GM10266 (cell line): ENCODE data around the gene DNM1.
"Not testable (repeated sequence)": the region's sequence is repeated elsewhere in the genome, so short reads cannot be mapped to it uniquely, and the experiment has no call there.

Source experiments
- DNase-seq: peaks from one replicate; pipeline ENCODE4 v3.0.0; 2012; ENCODE audit errors: extremely low spot score
- CTCF ChIP-seq: IDR thresholded peaks from 2 replicates; pipeline ENCODE4 v1.5.1; 2012; ENCODE audit warnings: mild to moderate bottlenecking, low read depth; ENCODE audit not compliant: control insufficient read depth, insufficient read depth; ENCODE audit errors: missing control alignments

DNM1 gene

GRCh38 chr9:128276008-128276573 is 72.9 kb downstream of the DNM1 start, which contains the start of gene SWI5:
Gene SWI5 (plus strand): TSS chr9:128276276.
- TF ChIP-seq CTCF: no peak
- peak; percentile 99 for DNase-seq

GRCh38 chr9:128276574-128277270 is 73.5 kb downstream of the DNM1 start:
- no peak for DNase-seq
- TF ChIP-seq CTCF: no peak

GRCh38 chr9:128279088-128280073 is 76.2 kb downstream of the DNM1 start:
- DNase-seq: not testable (repeated sequence)

GRCh38 chr9:128280084-128280622 is 77.0 kb downstream of the DNM1 start:
- no peak for DNase-seq
- TF ChIP-seq CTCF: no peak

GRCh38 chr9:128282500-128282899 is 79.3 kb downstream of the DNM1 start:
- DNase-seq: no peak
- no peak for TF ChIP-seq CTCF

- no peak for TF ChIP-seq CTCF
- DNase-seq: no peak
These were observed 82.0 kb downstream of the DNM1 start for GRCh38 chr9:128285033-128285784.

- TF ChIP-seq CTCF: no peak
- DNase-seq: no peak
These were observed 83.3 kb downstream of the DNM1 start for GRCh38 chr9:128286440-128286839.
